Measurements from ENCODE around the gene SNAI1. TPM values are rescaled to one million over a fixed set of nuclear protein-coding genes. Genes with fewer than 3 reads are reported as not detected.

SNAI1 gene
- total RNA-seq (1 to 10 TPM; 1.1 to 2.6 (median 1.8) TPM), polyA plus RNA-seq (1 to 10 TPM in 1 of 3 donors, under 1 TPM in 2; 0.60 to 2.9 (median 0.69) TPM)

DNA sequence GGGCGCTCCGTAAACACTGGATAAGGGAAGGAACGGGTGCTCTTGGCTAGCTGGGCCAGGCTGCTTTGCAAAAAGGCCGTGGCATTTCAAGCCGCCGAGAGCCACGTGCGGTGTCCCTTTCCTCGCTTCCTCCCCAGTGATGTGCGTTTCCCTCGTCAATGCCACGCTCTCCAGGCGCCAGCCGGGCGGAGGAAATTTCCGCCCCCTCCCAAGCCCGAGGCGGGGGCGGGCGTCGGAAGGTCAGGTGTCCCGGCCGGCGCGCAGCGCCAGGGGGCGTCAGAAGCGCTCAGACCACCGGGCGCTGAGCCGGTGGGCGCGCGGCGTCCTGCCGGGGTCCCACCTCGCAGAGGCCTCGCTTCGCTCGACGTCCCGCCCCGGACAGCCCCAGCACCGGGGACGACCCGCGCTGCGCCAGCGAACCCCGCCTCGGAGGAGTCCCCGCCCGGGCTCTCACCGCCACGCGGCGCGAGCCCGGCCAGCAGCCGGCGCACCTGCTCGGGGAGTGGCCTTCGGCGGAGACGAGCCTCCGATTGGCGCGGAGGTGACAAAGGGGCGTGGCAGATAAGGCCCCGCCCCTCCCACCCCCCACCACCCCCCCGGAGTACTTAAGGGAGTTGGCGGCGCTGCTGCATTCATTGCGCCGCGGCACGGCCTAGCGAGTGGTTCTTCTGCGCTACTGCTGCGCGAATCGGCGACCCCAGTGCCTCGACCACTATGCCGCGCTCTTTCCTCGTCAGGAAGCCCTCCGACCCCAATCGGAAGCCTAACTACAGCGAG lies at the start of gene SNAI1:
Gene SNAI1 (plus strand): TSS at position 635 of the 777 bp plus-strand sequence. CDS start 80 bp downstream, at position 715.
- WGBS, 2 donors = 1% methylated on average over 90 of the region's 90 CpGs
- TF ChIP-seq POLR2A (IDR thresholded peaks at IDR 0.05) = peak; percentile 86 to 88
- TF ChIP-seq EP300 (IDR thresholded peaks at IDR 0.05) = no peak
- peak; percentile 93 to 98 (median 97) for TF ChIP-seq POLR2AphosphoS5 (IDR thresholded peaks at IDR 0.05)
- TF ChIP-seq, protein P1, sequence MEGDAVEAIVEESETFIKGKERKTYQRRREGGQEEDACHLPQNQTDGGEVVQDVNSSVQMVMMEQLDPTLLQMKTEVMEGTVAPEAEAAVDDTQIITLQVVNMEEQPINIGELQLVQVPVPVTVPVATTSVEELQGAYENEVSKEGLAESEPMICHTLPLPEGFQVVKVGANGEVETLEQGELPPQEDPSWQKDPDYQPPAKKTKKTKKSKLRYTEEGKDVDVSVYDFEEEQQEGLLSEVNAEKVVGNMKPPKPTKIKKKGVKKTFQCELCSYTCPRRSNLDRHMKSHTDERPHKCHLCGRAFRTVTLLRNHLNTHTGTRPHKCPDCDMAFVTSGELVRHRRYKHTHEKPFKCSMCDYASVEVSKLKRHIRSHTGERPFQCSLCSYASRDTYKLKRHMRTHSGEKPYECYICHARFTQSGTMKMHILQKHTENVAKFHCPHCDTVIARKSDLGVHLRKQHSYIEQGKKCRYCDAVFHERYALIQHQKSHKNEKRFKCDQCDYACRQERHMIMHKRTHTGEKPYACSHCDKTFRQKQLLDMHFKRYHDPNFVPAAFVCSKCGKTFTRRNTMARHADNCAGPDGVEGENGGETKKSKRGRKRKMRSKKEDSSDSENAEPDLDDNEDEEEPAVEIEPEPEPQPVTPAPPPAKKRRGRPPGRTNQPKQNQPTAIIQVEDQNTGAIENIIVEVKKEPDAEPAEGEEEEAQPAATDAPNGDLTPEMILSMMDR (IDR thresholded peaks at IDR 0.05) = peak in 2 of 4 experiments; percentile 36 to 45
- H3K36me3 ChIP-seq = no peaks in the 10 kb centered on the region
- H3K9me3 ChIP-seq = no peaks in the 10 kb centered on the region
- H3K4me1 ChIP-seq = peaks cover 3 to 60% (median 57%) of the 10 kb centered on the region in 4 donors
- intact Hi-C loops (cut with DNase I) = loop anchor here (5.0 kb wide), 1 partner anchor 185 kb away; no protein-coding TSS in a partner anchor
- peak; percentile 92 for DNase-seq
- H3K4me3 ChIP-seq = peak within 1 kb of the TSS; percentile 30 to 56 (median 50)
- no peaks in the 10 kb centered on the region for H3K27me3 ChIP-seq
- peak within 1 kb of the TSS; percentile 66 to 83 (median 74) for H3K27ac ChIP-seq

DNA sequence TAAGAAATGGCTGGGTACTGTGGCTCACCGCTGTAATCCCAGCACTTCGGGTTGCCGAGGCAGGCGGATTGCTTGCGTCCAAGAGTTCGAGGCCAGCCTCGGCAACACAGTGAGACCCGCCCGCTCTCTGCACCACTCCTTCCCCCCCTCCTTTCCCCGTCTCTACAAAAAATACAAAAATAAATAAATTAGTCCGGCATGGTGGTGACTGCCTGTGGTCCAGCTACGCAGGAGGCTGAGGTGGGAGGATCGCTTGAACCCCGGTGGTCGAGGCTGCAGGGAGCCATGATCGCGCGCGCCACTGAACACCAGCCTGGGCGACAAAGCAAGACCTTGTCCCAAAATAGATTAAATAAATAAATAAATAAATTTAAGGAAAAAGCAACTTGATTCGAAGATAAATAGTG lies 47.0 kb upstream of the SNAI1 start:
- H3K9me3 ChIP-seq = no peaks in the 10 kb centered on the region
- H3K27ac ChIP-seq = peak overlapping the region; percentile 93 to 96 (median 95)
- H3K36me3 ChIP-seq = peaks cover 0 to 16% (median 0%) of the 10 kb centered on the region in 4 donors
- peaks cover 0 to 36% (median 28%) of the 10 kb centered on the region in 4 donors for H3K4me1 ChIP-seq
- no peak for DNase-seq
- H3K4me3 ChIP-seq = peak overlapping the region; percentile 91 to 98 (median 92)
- 22 to 42% methylated on average over 21 of the region's 21 CpGs for WGBS, 2 donors
- no peaks in the 10 kb centered on the region for H3K27me3 ChIP-seq
- TF ChIP-seq, protein P1 (IDR thresholded peaks at IDR 0.05) = no peak
- TF ChIP-seq EP300 (IDR thresholded peaks at IDR 0.05) (no peak), POLR2A (IDR thresholded peaks at IDR 0.05) (no peak), POLR2AphosphoS5 (IDR thresholded peaks at IDR 0.05) (no peak)
- intact Hi-C loops (cut with DNase I) = no loop called here

DNA sequence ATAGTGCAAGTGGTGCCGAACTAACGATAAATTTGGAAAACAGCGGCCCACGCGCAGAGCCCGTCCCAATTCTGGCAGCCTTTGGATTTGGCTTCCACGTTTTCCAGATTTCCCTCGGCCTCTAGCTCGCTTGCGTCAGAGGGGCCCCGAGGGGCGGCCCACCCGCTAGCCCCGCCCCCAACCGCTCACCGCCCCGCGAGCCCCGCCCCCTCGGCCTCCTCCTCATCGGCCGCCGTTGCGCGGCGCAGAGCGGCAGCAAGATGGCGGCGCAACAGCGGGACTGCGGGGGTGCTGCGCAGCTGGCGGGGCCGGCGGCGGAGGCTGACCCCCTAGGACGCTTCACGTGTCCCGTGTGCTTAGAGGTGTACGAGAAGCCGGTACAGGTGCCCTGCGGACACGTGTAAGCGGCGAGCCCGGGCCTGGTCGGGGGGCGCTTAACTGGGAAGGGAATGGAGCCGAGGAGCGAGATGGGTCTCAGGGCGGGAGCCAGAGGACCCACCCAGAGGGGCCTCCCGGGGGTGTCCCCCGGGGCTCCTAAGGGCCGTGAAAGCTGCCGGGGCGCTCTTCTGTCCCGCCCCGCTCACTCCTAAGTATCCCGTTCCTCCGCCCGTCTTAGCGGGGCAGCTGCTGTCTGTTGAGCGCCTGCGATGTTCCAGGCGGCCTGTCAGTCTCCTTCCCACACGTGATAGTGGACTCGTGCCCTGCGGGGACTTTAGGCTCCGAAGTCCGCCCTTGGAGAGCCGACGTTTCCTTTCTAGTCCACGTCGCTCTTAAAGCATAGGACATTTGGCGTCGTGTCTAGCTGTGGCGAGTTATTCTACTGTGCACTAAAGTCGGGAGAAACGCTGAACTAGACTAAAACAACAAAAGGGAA lies 46.4 kb upstream of the SNAI1 start, which contains the start of gene RNF114:
Gene RNF114 (plus strand): TSS at position 245 of the 874 bp plus-strand sequence. CDS start 16 bp downstream, at position 261.
- H3K36me3 ChIP-seq = peaks cover 0 to 23% (median 2%) of the 10 kb centered on the region in 4 donors
- H3K9me3 ChIP-seq = no peaks in the 10 kb centered on the region
- WGBS, 2 donors = 0% methylated on average over 79 of the region's 79 CpGs
- peaks cover 0 to 42% (median 31%) of the 10 kb centered on the region in 4 donors for H3K4me1 ChIP-seq
- intact Hi-C loops (cut with DNase I) = no loop called here
- peak within 1 kb of the TSS; percentile 91 to 98 (median 92) for H3K4me3 ChIP-seq
- DNase-seq = peak; percentile 96
- peak within 1 kb of the TSS; percentile 93 to 96 (median 95) for H3K27ac ChIP-seq
- no peaks in the 10 kb centered on the region for H3K27me3 ChIP-seq
- TF ChIP-seq EP300 (IDR thresholded peaks at IDR 0.05) (peak in 1 of 4 donors; percentile 35), POLR2A (IDR thresholded peaks at IDR 0.05) (peak; percentile 94 to 95), POLR2AphosphoS5 (IDR thresholded peaks at IDR 0.05) (peak; percentile 97 to 100 (median 98))
- TF ChIP-seq, protein P1 (IDR thresholded peaks at IDR 0.05) = no peak
